Testis (tissue), 3 donors: ENCODE results near the gene RXRA. TPM values are rescaled to one million over a fixed set of nuclear protein-coding genes. Genes with fewer than 3 reads are reported as not detected.

Experiments used
- DNase-seq: peaks from one replicate; pipeline ENCODE4 v3.0.0-alpha.2; 2019
- H3K27ac ChIP-seq, 2 donors: fragments of 200-600 bp; sonication (generic); one replicate each; pipeline ENCODE4 v1.5.1; 2019
- H3K27me3 ChIP-seq: fragments of 200-600 bp; sonication (generic); one replicate; pipeline ENCODE4 v1.5.1; 2019
- H3K36me3 ChIP-seq: fragments of 200-600 bp; sonication (generic); one replicate; pipeline ENCODE4 v1.5.1; 2017; ENCODE audit warnings: low read depth; ENCODE audit errors: missing control alignments
- H3K4me1 ChIP-seq: fragments of 200-600 bp; sonication (generic); one replicate; pipeline ENCODE4 v1.5.1; 2019
- H3K4me3 ChIP-seq, 2 donors: fragments of 200-600 bp; sonication (generic); one replicate each; pipeline ENCODE4 v1.5.1; 2017 to 2019
- H3K9me3 ChIP-seq: fragments of 200-600 bp; sonication (generic); one replicate; pipeline ENCODE4 v1.5.1; 2017
- POLR2A ChIP-seq: fragments of 450-650 bp; IDR thresholded peaks from one replicate; pipeline ENCODE4 v1.6.1; 2017; ENCODE audit warnings: antibody characterized with exemption, mild to moderate bottlenecking, moderate library complexity
- WGBS, 2 donors: methylation state at CpG; one replicate each; pipeline ENCODE4 v1.1.5; 2018; 5-methylcytosine and 5-hydroxymethylcytosine counted together
- intact Hi-C: fragments of 100-400 bp; cut with DNase I; formaldehyde crosslinking; loops from one replicate; pipeline ENCODE4 v1.15.1; 2023; ENCODE audit warnings: low total_unique reads
- polyA plus RNA-seq: library from polyadenylated mRNA; stranded (reverse); fragments of 350-450 nt; fragmentation: Illumina TruSeq; extraction: RNeasy Lipid Tissue Mini Kit (QIAGEN cat#74804); gene quantifications from one replicate; pipeline ENCODE4 v1.2.3, GENCODE V29; 2014; ENCODE audit warnings: low read depth, low replicate concordance; ENCODE audit not compliant: insufficient read depth
- total RNA-seq, 2 donors: library from RNA; depleted of rRNA; stranded (reverse); fragments of >200 nt; gene quantifications; one replicate each; pipeline ENCODE4 v1.2.3, GENCODE V29; 2016
- TF ChIP-seq, protein P1 (sequence below), 3 experiments: fragments of 450-650 bp in 2 of 3; fragments of 200-600 bp in 1 of 3; sonication (generic) in 1 of 3; IDR thresholded peaks; one replicate each; pipeline ENCODE4 v1.5.1; 2016 to 2019; ENCODE audit warnings: antibody characterized with exemption in 3 of 3, mild to moderate bottlenecking in 2 of 3, moderate library complexity in 1 of 3

RXRA gene
- total and polyA plus RNA-seq, 3 donors from 2014 or later = 31.3 to 61.0 (median 47.3) TPM

DNA sequence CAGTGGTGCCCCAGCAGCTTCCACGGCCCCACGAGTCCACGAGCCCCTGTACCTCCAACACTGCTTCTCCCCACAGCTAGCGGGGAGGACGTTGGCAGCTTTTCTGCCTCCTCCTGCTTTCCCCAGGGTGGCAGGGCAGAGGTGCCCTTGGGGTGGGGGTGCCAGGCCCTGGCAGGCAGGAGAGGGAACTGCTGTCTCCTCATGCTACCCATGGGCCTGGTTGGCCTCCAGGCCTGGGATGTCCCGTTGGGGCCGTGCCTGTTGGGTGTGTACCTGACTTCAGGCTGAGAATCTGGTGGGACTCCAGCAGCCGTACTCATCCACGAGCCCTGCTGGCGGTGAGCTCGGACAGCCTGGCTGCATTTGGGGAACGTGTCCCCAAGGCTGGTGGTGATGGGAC lies 27.3 kb downstream of the RXRA start:
- 71 to 80% methylated on average over 6 to 12 of the region's 12 CpGs for WGBS, 2 donors
- H3K36me3 ChIP-seq = no peaks in the 10 kb centered on the region
- H3K4me3 ChIP-seq = no peak overlapping the region
- TF ChIP-seq POLR2A = no peak
- TF ChIP-seq, protein P1, sequence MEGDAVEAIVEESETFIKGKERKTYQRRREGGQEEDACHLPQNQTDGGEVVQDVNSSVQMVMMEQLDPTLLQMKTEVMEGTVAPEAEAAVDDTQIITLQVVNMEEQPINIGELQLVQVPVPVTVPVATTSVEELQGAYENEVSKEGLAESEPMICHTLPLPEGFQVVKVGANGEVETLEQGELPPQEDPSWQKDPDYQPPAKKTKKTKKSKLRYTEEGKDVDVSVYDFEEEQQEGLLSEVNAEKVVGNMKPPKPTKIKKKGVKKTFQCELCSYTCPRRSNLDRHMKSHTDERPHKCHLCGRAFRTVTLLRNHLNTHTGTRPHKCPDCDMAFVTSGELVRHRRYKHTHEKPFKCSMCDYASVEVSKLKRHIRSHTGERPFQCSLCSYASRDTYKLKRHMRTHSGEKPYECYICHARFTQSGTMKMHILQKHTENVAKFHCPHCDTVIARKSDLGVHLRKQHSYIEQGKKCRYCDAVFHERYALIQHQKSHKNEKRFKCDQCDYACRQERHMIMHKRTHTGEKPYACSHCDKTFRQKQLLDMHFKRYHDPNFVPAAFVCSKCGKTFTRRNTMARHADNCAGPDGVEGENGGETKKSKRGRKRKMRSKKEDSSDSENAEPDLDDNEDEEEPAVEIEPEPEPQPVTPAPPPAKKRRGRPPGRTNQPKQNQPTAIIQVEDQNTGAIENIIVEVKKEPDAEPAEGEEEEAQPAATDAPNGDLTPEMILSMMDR (IDR thresholded peaks at IDR 0.05) = no peak
- intact Hi-C loops = no loop called here
- no peaks in the 10 kb centered on the region for H3K9me3 ChIP-seq
- H3K4me1 ChIP-seq = peaks cover 38% of the 10 kb centered on the region
- DNase-seq = no peak
- no peaks in the 10 kb centered on the region for H3K27me3 ChIP-seq
- no peak overlapping the region for H3K27ac ChIP-seq

DNA sequence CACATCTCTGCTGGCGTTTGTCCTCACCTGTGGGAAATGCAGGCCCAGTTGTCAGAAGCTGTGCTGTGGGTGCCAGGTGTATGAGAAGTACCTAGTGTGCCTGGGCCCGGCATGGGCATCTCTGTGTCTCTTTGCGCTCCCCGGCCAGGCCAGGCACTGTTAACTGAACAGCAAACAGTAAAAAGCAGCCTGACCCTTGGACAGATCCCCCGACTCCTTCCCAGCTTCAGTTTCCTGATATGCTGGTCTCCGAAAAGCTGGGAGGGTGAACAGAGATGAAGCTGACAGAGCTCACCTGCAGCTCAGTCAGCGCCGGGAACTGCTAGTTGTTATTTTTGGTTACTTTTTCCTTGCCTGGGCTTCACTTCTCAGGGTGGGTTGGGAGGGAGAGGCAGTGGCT lies 28.9 kb downstream of the RXRA start:
- H3K27me3 ChIP-seq = no peaks in the 10 kb centered on the region
- intact Hi-C loops = no loop called here
- WGBS, 2 donors = 74 to 86% methylated on average over 6 to 8 of the region's 8 CpGs
- no peak overlapping the region for H3K27ac ChIP-seq
- no peak for DNase-seq
- H3K4me1 ChIP-seq = peaks cover 32% of the 10 kb centered on the region
- no peaks in the 10 kb centered on the region for H3K9me3 ChIP-seq
- H3K36me3 ChIP-seq = no peaks in the 10 kb centered on the region
- H3K4me3 ChIP-seq = no peak overlapping the region
- TF ChIP-seq, protein P1 (IDR thresholded peaks at IDR 0.05) = no peak
- TF ChIP-seq POLR2A = no peak

DNA sequence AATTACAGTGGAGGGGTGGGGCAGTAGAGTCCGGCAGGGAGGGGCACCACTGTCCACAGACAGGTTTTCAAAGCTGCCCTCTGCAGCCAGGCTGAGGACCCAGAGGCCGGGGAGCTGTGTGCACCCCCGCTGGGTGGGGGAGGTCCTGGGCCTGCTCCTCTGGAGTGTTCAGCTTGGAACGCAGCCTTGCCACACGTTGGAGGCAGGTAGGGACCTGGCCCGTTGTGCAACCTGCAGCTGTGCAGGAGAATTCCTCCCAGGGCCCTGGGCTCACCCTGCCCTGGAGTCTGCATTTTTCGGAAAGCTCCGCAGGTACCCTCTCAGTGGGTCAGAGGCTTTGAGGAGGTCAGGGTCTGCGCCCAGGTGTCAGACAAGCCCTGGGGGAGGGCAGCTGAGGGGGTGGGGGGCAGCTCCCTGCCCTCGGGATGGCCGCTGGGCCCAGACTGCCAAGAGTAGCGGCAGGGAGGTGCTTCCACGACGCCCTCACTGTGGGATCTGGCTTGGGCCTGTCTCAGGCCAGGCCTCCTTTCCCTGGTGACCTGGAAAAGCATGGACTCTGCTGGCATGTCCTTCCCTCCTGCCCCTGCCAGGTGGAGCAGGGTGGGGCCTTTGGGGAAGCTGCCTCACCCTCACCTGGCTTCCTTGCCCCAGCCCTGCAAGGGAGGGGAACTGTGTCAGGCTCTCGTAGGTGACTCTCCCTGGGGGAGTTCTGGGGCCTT lies 29.5 kb downstream of the RXRA start:
- no peaks in the 10 kb centered on the region for H3K27me3 ChIP-seq
- TF ChIP-seq POLR2A = no peak
- TF ChIP-seq, protein P1 (IDR thresholded peaks at IDR 0.05) = no peak
- intact Hi-C loops = no loop called here
- 78 to 100% methylated on average over 2 to 15 of the region's 15 CpGs for WGBS, 2 donors
- no peaks in the 10 kb centered on the region for H3K36me3 ChIP-seq
- H3K9me3 ChIP-seq = no peaks in the 10 kb centered on the region
- no peak overlapping the region for H3K27ac ChIP-seq
- DNase-seq = no peak
- H3K4me1 ChIP-seq = peaks cover 32% of the 10 kb centered on the region
- no peak overlapping the region for H3K4me3 ChIP-seq

DNA sequence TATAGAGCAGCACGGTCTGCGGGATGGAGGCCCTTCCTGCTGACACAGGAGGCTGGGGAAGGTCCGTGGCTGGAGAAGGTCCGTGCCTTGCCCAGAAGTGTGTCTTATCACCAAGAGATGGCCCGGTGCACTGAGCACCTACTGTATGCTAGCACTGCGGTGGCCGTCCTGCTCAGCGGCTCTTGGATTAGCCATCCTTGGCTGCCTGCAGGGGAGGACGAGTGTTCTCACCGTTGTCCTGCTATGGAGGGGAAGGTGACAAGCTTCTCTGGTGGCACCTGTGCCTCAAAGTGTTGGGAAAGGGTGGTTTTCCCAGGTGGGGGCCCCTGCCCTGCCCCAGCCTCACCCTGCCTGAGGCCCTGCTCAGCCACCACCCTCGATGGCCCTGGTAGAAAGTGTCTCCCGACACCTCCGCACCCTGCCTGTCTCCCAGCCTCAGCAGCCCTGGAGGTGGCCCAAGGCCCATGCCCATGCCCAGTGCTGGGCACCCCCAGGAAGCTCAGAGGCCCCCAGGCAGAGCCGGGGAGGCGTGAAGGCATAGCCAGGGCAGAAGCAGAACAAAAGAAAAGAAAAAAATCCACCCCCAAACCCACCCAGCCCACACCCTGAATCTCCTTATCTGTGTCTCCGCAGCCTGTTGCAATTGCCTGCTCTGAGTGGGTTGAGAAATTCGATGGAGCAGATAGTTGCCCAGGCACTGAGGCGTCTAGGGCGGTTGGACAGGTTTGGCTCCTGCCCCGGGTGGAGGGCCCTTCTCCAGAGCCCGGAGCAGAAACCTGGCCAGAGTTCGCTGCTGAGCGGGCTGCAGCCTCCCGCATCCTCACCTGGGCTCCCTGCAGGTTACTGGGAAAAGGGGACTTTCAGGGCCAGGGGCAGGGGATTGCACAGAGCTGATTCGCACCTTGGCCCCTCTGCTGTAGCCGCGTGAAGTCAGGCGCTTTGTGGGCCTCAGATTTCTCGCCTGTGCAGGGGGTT lies 30.5 kb downstream of the RXRA start:
- no peak for DNase-seq
- Histone ChIP-seq H3K27me3 (no peaks in the 10 kb centered on the region), H3K9me3 (no peaks in the 10 kb centered on the region), H3K27ac (no peak overlapping the region), H3K4me3 (no peak overlapping the region), H3K4me1 (peaks cover 34% of the 10 kb centered on the region), H3K36me3 (no peaks in the 10 kb centered on the region)
- 82 to 84% methylated on average over 22 to 29 of the region's 29 CpGs for WGBS, 2 donors
- intact Hi-C loops = no loop called here
- TF ChIP-seq, protein P1 (IDR thresholded peaks at IDR 0.05) = no peak
- TF ChIP-seq POLR2A = no peak
